ENCODE data around the gene HERPUD2. TPM values are rescaled to one million over a fixed set of nuclear protein-coding genes. Genes with fewer than 3 reads are reported as not detected.

Gene HERPUD2
- total RNA-seq, 1 experiment from 2014 or later: 36.4 TPM

GRCh38 chr7:35735396-35735795 is 40.5 kb upstream of the HERPUD2 start:
- in situ Hi-C loops (cut with HindIII; ENCODE audit: low pct_unique_long_range_greater_than_20kb, low sequenced_read_pairs): no loop called here
- CTCF ChIA-PET: no interaction called here
- POLR2A ChIA-PET: interaction anchor here (0.6 to 0.8 kb wide), 2 partner anchors 66 to 944 kb away, joined by 4 read pairs; partner anchors contain the start of gene SEPTIN7
- no peaks in the 10 kb centered on the region for H3K4me1 ChIP-seq (ENCODE audit: control insufficient read depth, insufficient read depth, low read length)
- H3K4me3 ChIP-seq (ENCODE audit: low read depth in 2 of 2, low read length in 2 of 2): no peak overlapping the region
- no peak for ATAC-seq
- H3K27ac ChIP-seq (ENCODE audit: low read length): no peak overlapping the region
- peaks cover 5% of the 10 kb centered on the region; the same call in 1 of the 2 replicates for H3K27me3 ChIP-seq (ENCODE audit: control insufficient read depth, insufficient read depth, low read length)
- intact Hi-C loops (cut with micrococcal nuclease; ENCODE audit: unreplicated experiment): no loop called here
- TF ChIP-seq POLR2AphosphoS5 (IDR thresholded peaks at IDR 0.05; ENCODE audit: low read depth, low read length) (no peak), TCF7L2 (IDR thresholded peaks at IDR 0.05; ENCODE audit: low read depth, low read length) (no peak), REST (IDR thresholded peaks at IDR 0.05; ENCODE audit: insufficient read depth in 1 of 2, low read depth in 2 of 2, low read length in 1 of 2) (no peak), SIN3A (IDR thresholded peaks at IDR 0.05; ENCODE audit: borderline replicate concordance, insufficient read depth, low read depth, low read length) (no peak)
- TF ChIP-seq, protein P1, sequence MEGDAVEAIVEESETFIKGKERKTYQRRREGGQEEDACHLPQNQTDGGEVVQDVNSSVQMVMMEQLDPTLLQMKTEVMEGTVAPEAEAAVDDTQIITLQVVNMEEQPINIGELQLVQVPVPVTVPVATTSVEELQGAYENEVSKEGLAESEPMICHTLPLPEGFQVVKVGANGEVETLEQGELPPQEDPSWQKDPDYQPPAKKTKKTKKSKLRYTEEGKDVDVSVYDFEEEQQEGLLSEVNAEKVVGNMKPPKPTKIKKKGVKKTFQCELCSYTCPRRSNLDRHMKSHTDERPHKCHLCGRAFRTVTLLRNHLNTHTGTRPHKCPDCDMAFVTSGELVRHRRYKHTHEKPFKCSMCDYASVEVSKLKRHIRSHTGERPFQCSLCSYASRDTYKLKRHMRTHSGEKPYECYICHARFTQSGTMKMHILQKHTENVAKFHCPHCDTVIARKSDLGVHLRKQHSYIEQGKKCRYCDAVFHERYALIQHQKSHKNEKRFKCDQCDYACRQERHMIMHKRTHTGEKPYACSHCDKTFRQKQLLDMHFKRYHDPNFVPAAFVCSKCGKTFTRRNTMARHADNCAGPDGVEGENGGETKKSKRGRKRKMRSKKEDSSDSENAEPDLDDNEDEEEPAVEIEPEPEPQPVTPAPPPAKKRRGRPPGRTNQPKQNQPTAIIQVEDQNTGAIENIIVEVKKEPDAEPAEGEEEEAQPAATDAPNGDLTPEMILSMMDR (IDR thresholded peaks at IDR 0.05): no peak
- no peak for DNase-seq (ENCODE audit: low read depth, low spot score)
- no peaks in the 10 kb centered on the region for H3K9me3 ChIP-seq (ENCODE audit: control insufficient read depth, insufficient read depth, low read depth, low read length)
- BruUV-seq (replicated peaks): no TSS peak
- no peaks in the 10 kb centered on the region for H3K36me3 ChIP-seq (ENCODE audit: control insufficient read depth, insufficient read depth, low read length)

- Histone ChIP-seq H3K4me1 (ENCODE audit: control insufficient read depth, insufficient read depth, low read length) (no peaks in the 10 kb centered on the region), H3K27me3 (ENCODE audit: control insufficient read depth, insufficient read depth, low read length) (peaks cover 5% of the 10 kb centered on the region; the same call in 1 of the 2 replicates), H3K4me3 (ENCODE audit: low read depth in 2 of 2, low read length in 2 of 2) (no peak overlapping the region), H3K36me3 (ENCODE audit: control insufficient read depth, insufficient read depth, low read length) (no peaks in the 10 kb centered on the region), H3K9me3 (ENCODE audit: control insufficient read depth, insufficient read depth, low read depth, low read length) (no peaks in the 10 kb centered on the region), H3K27ac (ENCODE audit: low read length) (no peak overlapping the region)
- CTCF ChIA-PET: no interaction called here
- no peak for TF ChIP-seq SIN3A (IDR thresholded peaks at IDR 0.05; ENCODE audit: borderline replicate concordance, insufficient read depth, low read depth, low read length)
- TF ChIP-seq POLR2AphosphoS5 (IDR thresholded peaks at IDR 0.05; ENCODE audit: low read depth, low read length): no peak
- TF ChIP-seq TCF7L2 (IDR thresholded peaks at IDR 0.05; ENCODE audit: low read depth, low read length): no peak
- TF ChIP-seq, protein P1 (IDR thresholded peaks at IDR 0.05): no peak
- TF ChIP-seq REST (IDR thresholded peaks at IDR 0.05; ENCODE audit: insufficient read depth in 1 of 2, low read depth in 2 of 2, low read length in 1 of 2): no peak
- POLR2A ChIA-PET: no interaction called here
- in situ Hi-C loops (cut with HindIII; ENCODE audit: low pct_unique_long_range_greater_than_20kb, low sequenced_read_pairs): no loop called here
- no TSS peak for BruUV-seq (replicated peaks)
- intact Hi-C loops (cut with micrococcal nuclease; ENCODE audit: unreplicated experiment): no loop called here
- DNase-seq (ENCODE audit: low read depth, low spot score) (no peak), ATAC-seq (peak; percentile 33; the same call in 1 of the 2 replicates)
These were observed 39.1 kb upstream of the HERPUD2 start for GRCh38 chr7:35734001-35734483.

Data from Panc1 (cell line).